ENCODE data around the gene B4GALT3.

B4GALT3 gene

GRCh38 chr1:161190962-161191521 lies 13.7 kb upstream of the B4GALT3 start:
- TF ChIP-seq, protein P1, sequence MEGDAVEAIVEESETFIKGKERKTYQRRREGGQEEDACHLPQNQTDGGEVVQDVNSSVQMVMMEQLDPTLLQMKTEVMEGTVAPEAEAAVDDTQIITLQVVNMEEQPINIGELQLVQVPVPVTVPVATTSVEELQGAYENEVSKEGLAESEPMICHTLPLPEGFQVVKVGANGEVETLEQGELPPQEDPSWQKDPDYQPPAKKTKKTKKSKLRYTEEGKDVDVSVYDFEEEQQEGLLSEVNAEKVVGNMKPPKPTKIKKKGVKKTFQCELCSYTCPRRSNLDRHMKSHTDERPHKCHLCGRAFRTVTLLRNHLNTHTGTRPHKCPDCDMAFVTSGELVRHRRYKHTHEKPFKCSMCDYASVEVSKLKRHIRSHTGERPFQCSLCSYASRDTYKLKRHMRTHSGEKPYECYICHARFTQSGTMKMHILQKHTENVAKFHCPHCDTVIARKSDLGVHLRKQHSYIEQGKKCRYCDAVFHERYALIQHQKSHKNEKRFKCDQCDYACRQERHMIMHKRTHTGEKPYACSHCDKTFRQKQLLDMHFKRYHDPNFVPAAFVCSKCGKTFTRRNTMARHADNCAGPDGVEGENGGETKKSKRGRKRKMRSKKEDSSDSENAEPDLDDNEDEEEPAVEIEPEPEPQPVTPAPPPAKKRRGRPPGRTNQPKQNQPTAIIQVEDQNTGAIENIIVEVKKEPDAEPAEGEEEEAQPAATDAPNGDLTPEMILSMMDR (conservative IDR thresholded peaks at IDR 0.05), result no peak
- no peak for TF ChIP-seq ZFX (IDR thresholded peaks at IDR 0.05)
- no peak overlapping the region for H3K27ac ChIP-seq

DNA sequence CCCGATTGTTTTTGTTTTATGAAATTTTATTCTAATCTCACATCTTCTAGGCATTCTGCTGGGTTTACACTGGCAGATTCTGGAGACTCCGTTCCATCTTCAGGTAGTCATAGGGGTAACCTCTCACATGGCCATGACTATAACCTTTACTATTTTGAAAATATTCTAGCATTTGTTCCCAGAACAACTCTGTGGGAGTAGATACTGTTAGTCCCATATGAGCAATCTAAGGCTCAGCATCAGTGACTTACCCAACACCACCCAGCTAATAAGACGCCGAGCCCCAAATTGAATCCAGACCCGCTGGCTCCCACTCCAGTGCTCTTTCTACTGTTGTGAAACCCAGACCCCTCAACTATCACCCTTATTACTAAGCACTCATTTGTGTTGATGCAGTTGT lies 11.7 kb upstream of the B4GALT3 start:
- no peak overlapping the region for H3K27ac ChIP-seq
- TF ChIP-seq ZFX (IDR thresholded peaks at IDR 0.05), result no peak
- TF ChIP-seq, protein P1 (conservative IDR thresholded peaks at IDR 0.05), result no peak

GRCh38 chr1:161188381-161188780 lies 11.1 kb upstream of the B4GALT3 start:
- H3K27ac ChIP-seq, result no peak overlapping the region
- TF ChIP-seq, protein P1 (conservative IDR thresholded peaks at IDR 0.05), result no peak
- TF ChIP-seq ZFX (IDR thresholded peaks at IDR 0.05), result no peak

DNA sequence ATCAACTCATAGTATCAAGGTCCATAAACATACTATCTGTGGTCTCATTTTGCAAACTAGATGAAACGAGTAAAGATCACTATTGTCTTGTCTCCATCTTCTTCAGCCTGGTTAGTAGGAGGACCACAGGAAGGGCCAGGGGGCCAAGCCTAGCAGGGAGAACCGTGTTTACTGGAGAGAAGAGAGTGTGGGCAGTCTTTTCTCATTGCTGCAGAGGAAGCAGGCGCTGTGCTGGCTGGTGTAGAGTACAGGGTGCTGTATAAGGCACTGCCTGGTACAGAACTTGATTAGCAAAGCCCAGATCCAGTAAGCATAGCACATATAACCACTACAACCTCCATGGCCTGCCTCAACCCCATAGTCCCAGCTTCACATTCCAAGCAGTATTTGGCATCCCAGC lies 10.0 kb upstream of the B4GALT3 start:
- no peak overlapping the region for H3K27ac ChIP-seq
- no peak for TF ChIP-seq ZFX (IDR thresholded peaks at IDR 0.05)
- TF ChIP-seq, protein P1 (conservative IDR thresholded peaks at IDR 0.05), result no peak

DNA sequence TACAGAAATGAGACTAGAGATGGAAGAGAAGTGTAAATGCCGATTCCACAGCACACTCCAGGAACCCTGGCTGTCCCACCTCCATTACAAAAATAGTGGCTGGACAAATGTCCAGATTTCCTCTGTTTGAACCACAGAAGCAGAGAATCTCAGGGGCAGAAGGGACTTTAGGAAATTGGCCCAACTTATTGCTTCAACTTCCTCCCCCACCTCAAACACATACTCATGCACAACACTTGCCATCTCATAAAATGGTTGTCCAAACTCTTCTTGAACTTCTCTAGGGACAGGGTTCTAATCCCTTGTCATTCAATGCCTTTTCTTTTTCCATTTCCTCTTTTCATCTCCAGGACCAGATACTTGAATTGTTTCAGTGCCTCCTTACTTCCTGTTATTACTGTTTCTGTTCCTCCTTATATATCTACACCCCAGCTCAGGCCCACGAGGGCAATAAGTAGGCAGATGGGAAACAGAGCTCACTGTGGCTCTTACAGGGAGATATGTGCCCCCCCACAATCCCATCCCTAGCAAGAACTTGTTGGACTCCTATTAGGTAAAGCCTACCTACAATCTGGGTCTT lies 8.5 kb upstream of the B4GALT3 start:
- no peak overlapping the region for H3K27ac ChIP-seq
- no peak for TF ChIP-seq ZFX (IDR thresholded peaks at IDR 0.05)
- TF ChIP-seq, protein P1 (conservative IDR thresholded peaks at IDR 0.05), result no peak

DNA sequence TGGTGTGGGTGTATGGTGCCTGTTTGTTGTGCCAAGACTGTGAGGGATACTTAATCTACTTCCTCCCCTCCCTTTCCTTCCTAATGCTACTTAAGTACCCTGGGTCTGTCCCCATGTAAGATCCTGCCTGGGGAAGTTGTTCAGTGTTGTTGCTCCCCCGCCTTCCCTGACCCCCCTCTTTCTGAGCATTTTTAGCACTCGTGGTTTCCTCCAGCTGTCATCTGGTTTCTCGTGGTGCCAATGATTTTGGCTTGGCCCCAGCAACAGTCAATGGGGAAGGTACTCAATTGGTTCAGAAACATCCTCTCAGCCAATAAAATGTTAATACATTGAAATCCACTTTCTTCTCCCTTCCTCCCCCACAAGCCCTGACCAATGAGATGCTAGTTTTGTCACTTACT lies 8.0 kb upstream of the B4GALT3 start:
- H3K27ac ChIP-seq, result no peak overlapping the region
- no peak for TF ChIP-seq ZFX (IDR thresholded peaks at IDR 0.05)
- TF ChIP-seq, protein P1 (conservative IDR thresholded peaks at IDR 0.05), result no peak

DNA sequence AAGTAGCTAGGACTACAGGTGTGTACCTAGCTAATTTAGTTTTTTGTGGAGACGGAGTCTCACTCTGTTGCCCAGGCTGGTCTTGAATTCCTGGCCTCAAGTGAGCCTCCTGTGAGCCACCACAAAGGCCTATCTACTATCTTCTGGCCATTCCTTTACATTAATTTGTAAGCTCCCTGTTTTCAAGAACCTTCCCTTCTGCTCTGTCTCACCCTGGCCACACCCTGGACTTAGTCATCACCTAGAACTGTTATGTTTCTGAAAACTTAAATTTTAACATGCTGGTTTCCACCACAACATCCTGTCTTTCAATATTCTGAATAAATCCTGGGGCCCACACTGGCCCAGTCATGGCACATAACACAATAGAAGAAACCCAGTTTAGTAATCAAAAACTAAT lies 4.9 kb upstream of the B4GALT3 start:
- H3K27ac ChIP-seq, result no peak overlapping the region
- no peak for TF ChIP-seq ZFX (IDR thresholded peaks at IDR 0.05)
- TF ChIP-seq, protein P1 (conservative IDR thresholded peaks at IDR 0.05), result no peak
